Peyer's patch (tissue), 4 donors: ENCODE measurements around the gene TOE1. TPM values are rescaled to one million over a fixed set of nuclear protein-coding genes. Genes with fewer than 3 reads are reported as not detected.

ENCODE experiments used
- DNase-seq, 3 donors: peaks; one replicate each; pipeline ENCODE4 v3.0.0-alpha.2; 2017 to 2019
- H3K27ac ChIP-seq, 4 donors: fragments of 200-600 bp; sonication (generic); one replicate each; pipeline ENCODE4 v1.5.1; 2016 to 2019
- H3K27me3 ChIP-seq, 2 donors: fragments of 200-600 bp; sonication (generic); one replicate each; pipeline ENCODE4 v1.5.1; 2019
- H3K36me3 ChIP-seq, 3 donors: fragments of 200-600 bp; sonication (generic); one replicate each; pipeline ENCODE4 v1.5.1; 2016 to 2019
- H3K4me1 ChIP-seq, 4 donors: fragments of 200-600 bp; sonication (generic); one replicate each; pipeline ENCODE4 v1.5.1; 2016 to 2019
- H3K4me3 ChIP-seq, 4 donors: fragments of 200-600 bp; sonication (generic); 1 replicate in 3 of 4; 2 replicates in 1 of 4; pipeline ENCODE4 v1.5.1; 2016 to 2019; ENCODE audit warnings: mild to moderate bottlenecking in 1 of 4
- H3K9me3 ChIP-seq, 4 donors: fragments of 200-600 bp; sonication (generic); one replicate each; pipeline ENCODE4 v1.5.1; 2016 to 2019; ENCODE audit warnings: mild to moderate bottlenecking in 1 of 4
- CTCF ChIP-seq, 6 experiments: fragments of 450-650 bp in 4 of 6; fragments of 200-600 bp in 2 of 6; sonication (generic) in 1 of 6; IDR thresholded peaks; one replicate each; pipeline ENCODE4 v1.5.1; 2017 to 2019; ENCODE audit warnings: antibody characterized with exemption in 6 of 6, mild to moderate bottlenecking in 3 of 6, moderate library complexity in 1 of 6
- POLR2A ChIP-seq, 2 donors: fragments of 450-650 bp; IDR thresholded peaks; one replicate each; pipeline ENCODE4 v1.5.1; 2017; ENCODE audit warnings: antibody characterized with exemption in 2 of 2, mild to moderate bottlenecking in 2 of 2, moderate library complexity in 2 of 2
- total RNA-seq, 4 donors: library from RNA; depleted of rRNA; stranded (reverse); fragments of >200 nt; gene quantifications; one replicate each; pipeline ENCODE4 v1.1.0, GENCODE V29; 2016

The TOE1 gene
- total RNA-seq, 4 donors from 2014 or later: 8.8 to 16.4 (median 11.3) TPM

DNA sequence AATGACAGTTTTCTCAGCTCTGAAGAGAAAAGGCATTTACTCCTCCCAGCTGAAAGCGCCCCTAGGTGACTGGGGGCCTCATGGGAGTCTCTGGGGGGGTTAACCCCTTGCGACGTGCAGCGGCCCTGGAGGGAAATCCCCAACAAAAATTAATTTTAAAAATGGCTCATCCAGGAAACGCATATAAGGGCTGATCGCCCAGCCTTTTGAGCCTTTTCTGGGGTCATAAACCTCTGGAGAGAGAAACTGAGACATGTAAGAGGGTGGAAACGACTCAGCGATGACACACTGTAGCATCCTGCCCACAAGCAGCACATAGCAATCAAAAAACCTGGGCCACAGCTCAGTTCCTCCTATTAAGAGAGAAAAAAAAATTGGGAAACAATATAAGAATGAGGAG is 33.7 kb upstream of the TOE1 start:
- no peak overlapping the region for H3K4me3 ChIP-seq
- H3K27ac ChIP-seq: no peak overlapping the region
- H3K27me3 ChIP-seq: no peaks in the 10 kb centered on the region
- H3K4me1 ChIP-seq: peaks cover 0 to 14% (median 6%) of the 10 kb centered on the region in 4 donors
- no peaks in the 10 kb centered on the region for H3K9me3 ChIP-seq
- no peak for DNase-seq
- H3K36me3 ChIP-seq: no peaks in the 10 kb centered on the region
- no peak for TF ChIP-seq CTCF (IDR thresholded peaks at IDR 0.05)
- TF ChIP-seq POLR2A (IDR thresholded peaks at IDR 0.05): no peak

DNA sequence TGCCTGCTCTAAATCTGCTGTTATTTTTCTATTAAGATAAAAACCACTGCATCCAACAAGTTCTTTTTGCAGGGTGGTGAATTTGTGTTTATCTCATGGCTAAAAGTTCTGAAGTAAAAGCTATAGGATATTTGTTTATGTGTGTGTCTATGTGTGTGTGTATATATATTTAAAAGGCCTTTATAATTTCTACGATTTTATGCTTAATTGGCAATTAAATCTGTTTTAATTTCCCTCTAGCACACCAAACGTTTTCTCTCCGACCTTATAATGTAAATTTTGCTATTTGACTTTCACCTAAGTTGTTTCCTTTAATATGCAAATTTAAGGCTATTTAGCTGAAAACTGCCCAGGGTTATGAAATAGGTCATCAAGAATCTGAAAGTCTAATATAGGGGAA is 33.1 kb upstream of the TOE1 start:
- no peak for DNase-seq

DNA sequence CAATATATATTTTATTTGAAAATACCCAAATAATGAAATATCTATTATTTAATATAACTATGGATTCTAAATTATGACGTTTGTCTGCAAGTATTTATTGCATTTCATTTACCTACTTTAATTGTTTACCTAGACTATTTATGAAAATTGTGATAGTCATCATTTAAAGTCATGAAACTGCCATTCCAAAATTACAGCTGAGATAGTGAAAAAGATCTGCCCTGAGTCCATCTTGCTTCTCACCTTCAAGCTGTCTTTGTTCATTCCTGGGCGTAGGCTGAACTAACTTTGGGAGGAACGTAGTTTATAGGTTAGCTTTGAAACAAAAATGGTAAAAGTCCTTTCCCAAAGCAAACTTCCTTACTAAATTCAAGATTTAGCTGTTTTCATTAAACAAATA is 25.7 kb upstream of the TOE1 start:
- Histone ChIP-seq H3K9me3 (no peaks in the 10 kb centered on the region), H3K4me1 (no peaks in the 10 kb centered on the region), H3K4me3 (no peak overlapping the region), H3K27ac (no peak overlapping the region), H3K36me3 (no peaks in the 10 kb centered on the region), H3K27me3 (no peaks in the 10 kb centered on the region)
- TF ChIP-seq POLR2A (IDR thresholded peaks at IDR 0.05): no peak
- TF ChIP-seq CTCF (IDR thresholded peaks at IDR 0.05): no peak
- DNase-seq: no peak

More for the DNA sequence above, 33.1 kb upstream of the TOE1 start:
- H3K27ac ChIP-seq: no peak overlapping the region
- no peak overlapping the region for H3K4me3 ChIP-seq
- no peaks in the 10 kb centered on the region for H3K36me3 ChIP-seq
- H3K27me3 ChIP-seq: no peaks in the 10 kb centered on the region
- TF ChIP-seq POLR2A (IDR thresholded peaks at IDR 0.05) (no peak), CTCF (IDR thresholded peaks at IDR 0.05) (no peak)
- peaks cover 0 to 14% (median 6%) of the 10 kb centered on the region in 4 donors for H3K4me1 ChIP-seq
- H3K9me3 ChIP-seq: no peaks in the 10 kb centered on the region

DNA sequence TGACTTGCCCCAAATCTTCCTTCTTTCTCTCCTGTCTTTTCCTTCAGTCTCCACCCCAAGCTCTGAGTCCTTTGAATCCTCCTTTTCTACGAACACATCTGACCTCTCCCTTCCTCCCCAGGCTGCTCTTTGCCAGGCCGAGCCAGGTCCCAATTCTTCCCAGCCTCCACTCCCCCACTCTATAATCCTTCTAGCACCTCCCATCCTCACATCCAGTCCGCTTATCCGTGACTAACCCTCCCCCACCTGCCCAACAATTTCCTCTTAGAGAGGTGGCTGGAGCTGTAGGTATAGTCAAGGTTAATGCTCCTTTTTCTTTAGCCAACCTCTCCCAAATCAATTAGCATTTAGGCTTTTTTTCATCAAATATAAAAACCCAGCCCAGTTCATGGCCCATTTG is 22.8 kb upstream of the TOE1 start:
- TF ChIP-seq POLR2A (IDR thresholded peaks at IDR 0.05): no peak
- no peak for TF ChIP-seq CTCF (IDR thresholded peaks at IDR 0.05)
- H3K36me3 ChIP-seq: no peaks in the 10 kb centered on the region
- H3K4me1 ChIP-seq: no peaks in the 10 kb centered on the region
- H3K9me3 ChIP-seq: no peaks in the 10 kb centered on the region
- DNase-seq: peak in 1 of 3 donors; percentile 19
- no peak overlapping the region for H3K27ac ChIP-seq
- no peaks in the 10 kb centered on the region for H3K27me3 ChIP-seq
- no peak overlapping the region for H3K4me3 ChIP-seq

DNA sequence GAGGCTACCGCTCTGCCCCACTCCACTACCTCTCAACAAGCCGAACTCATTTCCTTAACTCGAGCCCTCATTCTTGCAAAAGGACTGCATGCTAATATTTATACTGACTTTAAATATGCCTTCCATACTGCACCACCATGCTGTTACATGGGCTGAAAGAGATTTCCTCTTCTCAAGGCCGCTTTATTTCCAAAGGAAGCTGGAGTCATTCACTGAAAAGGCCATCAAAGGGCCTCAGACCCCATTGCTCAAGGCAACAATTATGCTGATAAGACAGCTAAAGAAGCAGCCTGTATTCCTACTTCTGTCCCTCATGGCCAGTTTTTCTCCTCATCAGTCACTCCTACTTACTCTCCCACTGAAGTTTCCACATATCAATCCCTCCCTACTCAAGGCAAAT is 20.2 kb upstream of the TOE1 start:
- Histone ChIP-seq H3K27me3 (no peaks in the 10 kb centered on the region), H3K9me3 (no peaks in the 10 kb centered on the region), H3K4me1 (no peaks in the 10 kb centered on the region), H3K27ac (no peak overlapping the region), H3K4me3 (no peak overlapping the region), H3K36me3 (no peaks in the 10 kb centered on the region)
- no peak for DNase-seq
- TF ChIP-seq POLR2A (IDR thresholded peaks at IDR 0.05) (no peak), CTCF (IDR thresholded peaks at IDR 0.05) (no peak)

DNA sequence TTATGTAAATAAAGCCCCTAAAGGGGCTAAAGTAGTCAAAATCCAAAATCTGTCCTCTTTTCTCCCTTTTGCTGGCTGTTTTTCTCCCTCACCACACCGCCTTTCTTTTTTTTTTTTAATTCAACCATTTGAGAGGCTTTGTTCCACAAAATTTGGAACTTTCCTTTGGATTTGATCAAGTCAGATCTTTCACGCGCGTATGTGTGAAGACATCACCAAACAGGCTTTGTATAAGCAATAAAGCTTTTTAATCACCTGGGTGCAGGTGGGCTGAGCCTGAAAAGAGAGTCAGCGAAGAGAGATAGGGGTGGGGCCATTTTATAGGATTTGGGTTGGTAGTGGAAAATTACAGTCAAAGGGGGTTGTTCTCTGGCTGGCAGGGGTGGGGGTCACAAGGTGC is 18.5 kb upstream of the TOE1 start:
- Histone ChIP-seq H3K27me3 (no peaks in the 10 kb centered on the region), H3K4me3 (no peak overlapping the region), H3K4me1 (peaks cover 0 to 1% (median under 1%) of the 10 kb centered on the region in 4 donors), H3K36me3 (no peaks in the 10 kb centered on the region), H3K27ac (no peak overlapping the region), H3K9me3 (no peaks in the 10 kb centered on the region)
- DNase-seq: peak in 1 of 3 donors; percentile 2
- TF ChIP-seq POLR2A (IDR thresholded peaks at IDR 0.05) (no peak), CTCF (IDR thresholded peaks at IDR 0.05) (no peak)
